ENCODE data around the gene HECTD2. TPM values are rescaled to one million over a fixed set of nuclear protein-coding genes. Genes with fewer than 3 reads are reported as not detected.

The HECTD2 gene
- total and polyA plus RNA-seq, 2 of the 8 experiments (the other 6 are each of a cell fraction or from before 2014, with no cell fraction given), result 5.7 to 11.9 TPM

DNA sequence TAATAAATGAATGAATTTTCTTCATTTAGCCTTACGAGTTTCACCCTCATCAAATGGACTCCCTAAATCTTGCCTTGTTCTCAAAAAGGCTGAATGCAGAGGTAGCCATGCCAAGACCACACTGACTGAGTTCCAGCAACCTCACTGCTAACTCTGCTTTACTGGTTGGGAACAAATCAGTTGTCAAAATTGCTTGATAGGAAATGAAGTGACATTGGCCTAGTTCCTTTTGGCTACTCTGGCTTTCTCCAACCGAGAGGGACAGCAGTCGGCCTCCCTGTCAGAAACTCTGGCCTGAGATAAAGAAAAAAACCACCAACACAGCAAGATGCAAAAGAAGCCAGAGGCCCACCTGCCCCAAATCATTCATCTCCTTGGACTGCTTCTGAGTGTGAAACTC lies 135.7 kb downstream of the HECTD2 start:
- Histone ChIP-seq H3K56ac (replicated peaks; ENCODE audit: insufficient read length, low read depth, low read length) (no peak overlapping the region), H2BK20ac (ENCODE audit: low read length) (no peak overlapping the region), H3K23ac (ENCODE audit: insufficient read length) (no peak overlapping the region), H3K79me1 (ENCODE audit: low read depth, low read length) (no peaks in the 10 kb centered on the region), H2BK12ac (ENCODE audit: low read depth, low read length) (no peak overlapping the region), H3K9me3 (ENCODE audit: insufficient read depth in 2 of 2, low read depth in 1 of 2, low read length in 1 of 2) (peaks cover 0 to 2% of the 10 kb centered on the region in 2 experiments; a peak in 1 of 4 replicates), H4K91ac (replicated peaks; ENCODE audit: insufficient read length, low read length) (no peak overlapping the region), H2AFZ (ENCODE audit: low read length) (no peak overlapping the region), H2BK15ac (ENCODE audit: low read length) (no peak overlapping the region), H3K23me2 (ENCODE audit: low read depth, low read length) (no peaks in the 10 kb centered on the region), H2BK120ac (replicated peaks; ENCODE audit: low read depth, low read length) (no peak overlapping the region), H3K27me3 (replicated peaks in 1 of 4; ENCODE audit: control insufficient read depth in 3 of 4, extremely low read depth in 1 of 4, insufficient read depth in 3 of 4, low read length in 3 of 4) (no peaks in the 10 kb centered on the region), H2BK5ac (ENCODE audit: low read depth, low read length) (no peak overlapping the region), H3K79me2 (ENCODE audit: control insufficient read depth in 1 of 2, insufficient read depth in 2 of 2, low read length in 2 of 2) (no peaks in the 10 kb centered on the region), H2AK5ac (ENCODE audit: low read depth, low read length) (no peak overlapping the region), H3K18ac (ENCODE audit: extremely low read depth, low read length) (no peak overlapping the region), H4K5ac (ENCODE audit: insufficient read length, low read depth, low read length) (no peak overlapping the region), H3K14ac (ENCODE audit: insufficient read length) (no peak overlapping the region), H3K36me3 (ENCODE audit: control insufficient read depth in 2 of 4, insufficient read depth in 4 of 4, low read length in 3 of 4) (no peaks in the 10 kb centered on the region), H4K8ac (ENCODE audit: extremely low read depth, insufficient read depth, low read length) (no peak overlapping the region), H3K4ac (replicated peaks; ENCODE audit: insufficient read length, low read depth, low read length) (no peak overlapping the region), H3K9ac (replicated peaks in 1 of 4; ENCODE audit: extremely low read depth in 1 of 4, low read depth in 3 of 4, low read length in 3 of 4) (no peak overlapping the region), H4K20me1 (replicated peaks in 1 of 2; ENCODE audit: control insufficient read depth in 1 of 2, insufficient read depth in 2 of 2, low read length in 2 of 2) (no peaks in the 10 kb centered on the region), H3K4me2 (ENCODE audit: insufficient read depth in 1 of 2, low read depth in 2 of 2, low read length in 2 of 2) (no peak overlapping the region), H3K4me1 (replicated peaks in 1 of 4; ENCODE audit: control insufficient read depth in 3 of 4, insufficient read depth in 4 of 4, low read length in 3 of 4) (no peaks in the 10 kb centered on the region), H3K4me3 (ENCODE audit: extremely low read depth in 1 of 4, insufficient read depth in 2 of 4, low read depth in 3 of 4, low read length in 4 of 4) (no peak overlapping the region), H3K27ac (ENCODE audit: low read depth, low read length) (no peak overlapping the region)
- DNase-seq (ENCODE audit: low read depth in 1 of 2, low spot score in 2 of 2), result no peak
- FAIRE-seq, result no peak
- TF ChIP-seq SP2 (IDR thresholded peaks at IDR 0.05; ENCODE audit: low read length), result no peak
- TF ChIP-seq SUZ12 (IDR thresholded peaks at IDR 0.05; ENCODE audit: low read length), result no peak
- no peak for TF ChIP-seq RAD21 (IDR thresholded peaks at IDR 0.05 in 1 of 2, conservative IDR thresholded peaks at IDR 0.05 in 1 of 2; ENCODE audit: low read depth in 2 of 2, low read length in 2 of 2)
- TF ChIP-seq TCF12 (IDR thresholded peaks at IDR 0.05; ENCODE audit: low read depth, low read length), result no peak
- TF ChIP-seq YY1 (IDR thresholded peaks at IDR 0.05; ENCODE audit: low read depth, low read length), result no peak
- TF ChIP-seq, protein P1, sequence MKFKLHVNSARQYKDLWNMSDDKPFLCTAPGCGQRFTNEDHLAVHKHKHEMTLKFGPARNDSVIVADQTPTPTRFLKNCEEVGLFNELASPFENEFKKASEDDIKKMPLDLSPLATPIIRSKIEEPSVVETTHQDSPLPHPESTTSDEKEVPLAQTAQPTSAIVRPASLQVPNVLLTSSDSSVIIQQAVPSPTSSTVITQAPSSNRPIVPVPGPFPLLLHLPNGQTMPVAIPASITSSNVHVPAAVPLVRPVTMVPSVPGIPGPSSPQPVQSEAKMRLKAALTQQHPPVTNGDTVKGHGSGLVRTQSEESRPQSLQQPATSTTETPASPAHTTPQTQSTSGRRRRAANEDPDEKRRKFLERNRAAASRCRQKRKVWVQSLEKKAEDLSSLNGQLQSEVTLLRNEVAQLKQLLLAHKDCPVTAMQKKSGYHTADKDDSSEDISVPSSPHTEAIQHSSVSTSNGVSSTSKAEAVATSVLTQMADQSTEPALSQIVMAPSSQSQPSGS (IDR thresholded peaks at IDR 0.05; ENCODE audit: low read length), result no peak
- no peak for TF ChIP-seq EZH2 (IDR thresholded peaks at IDR 0.05; ENCODE audit: low read depth, low read length, severe bottlenecking)
- WGBS, 2 experiments (ENCODE audit: extremely low coverage in 1 of 2, insufficient coverage in 1 of 2, insufficient read length in 1 of 2, insufficient replicate concordance in 2 of 2, low coverage in 1 of 2, low lambda C conversion rate in 2 of 2, missing lambda C conversion rate in 1 of 2), result 75% methylated on average over 3 of the region's 3 CpGs; no CpG with 5 or more reads in 1 of the 2 experiments
- ChIA-PET CTCF (ENCODE audit: partially characterized antibody) (interaction anchor here (0.9 kb wide), 2 partner anchors 53 to 167 kb away, joined by 3 to 4 read pairs; no protein-coding TSS in a partner anchor), POLR2A (ENCODE audit: partially characterized antibody) (no interaction called here)

All from H1 (cell line).